Lung microvascular endothelial cell (primary cell): Measurements from ENCODE around the gene PLEKHM3. TPM values are rescaled to one million over a fixed set of nuclear protein-coding genes. Genes with fewer than 3 reads are reported as not detected.

ENCODE experiments used
- DNase-seq, 2 donors: peaks; one replicate each; pipeline versions ENCODE4 v3.0.0 to v3.0.0-alpha.2; 2010; ENCODE audit warnings: low read depth in 2 of 2
- total RNA-seq: library from RNA; depleted of rRNA; stranded (reverse); fragments of >200 nt; gene quantifications from 2 replicates; pipeline ENCODE4 v1.2.1, GENCODE V29; 2014

Gene PLEKHM3
- total RNA-seq, 1 donor from 2014 or later: 16.5 TPM

- no peak for DNase-seq
Measured at GRCh38 chr2:207863345-207863744, 162.0 kb downstream of the PLEKHM3 start.

GRCh38 chr2:207861789-207862188 is 163.5 kb downstream of the PLEKHM3 start:
- DNase-seq: no peak

- DNase-seq: no peak
Measured at GRCh38 chr2:207860685-207861084, 164.6 kb downstream of the PLEKHM3 start.

- no peak for DNase-seq
Measured at GRCh38 chr2:207855591-207855990, 169.7 kb downstream of the PLEKHM3 start.

GRCh38 chr2:207854484-207855440 is 170.6 kb downstream of the PLEKHM3 start:
- no peak for DNase-seq

GRCh38 chr2:207852791-207853190 is 172.5 kb downstream of the PLEKHM3 start:
- no peak for DNase-seq

- no peak for DNase-seq
Measured at GRCh38 chr2:207849443-207849842, 175.9 kb downstream of the PLEKHM3 start.

GRCh38 chr2:207848545-207848928 is 176.8 kb downstream of the PLEKHM3 start:
- DNase-seq: no peak

- DNase-seq: peak; percentile 81 to 86
Measured at GRCh38 chr2:207847807-207848544, 177.4 kb downstream of the PLEKHM3 start.

- no peak for DNase-seq
Measured at GRCh38 chr2:207847098-207847806, 178.1 kb downstream of the PLEKHM3 start.

- no peak for DNase-seq
Measured at GRCh38 chr2:207845202-207845864, 180.0 kb downstream of the PLEKHM3 start.

- DNase-seq: no peak
Measured at GRCh38 chr2:207844648-207845047, 180.7 kb downstream of the PLEKHM3 start.

- no peak for DNase-seq
Measured at GRCh38 chr2:207840101-207840500, 185.2 kb downstream of the PLEKHM3 start.

- DNase-seq: no peak
Measured at GRCh38 chr2:207839575-207839974, 185.8 kb downstream of the PLEKHM3 start.

GRCh38 chr2:207839028-207839427 is 186.3 kb downstream of the PLEKHM3 start:
- DNase-seq: no peak

GRCh38 chr2:207836521-207837133 is 188.7 kb downstream of the PLEKHM3 start:
- DNase-seq: peak in 1 of 2 donors; percentile 21

GRCh38 chr2:207835805-207836204 is 189.5 kb downstream of the PLEKHM3 start:
- no peak for DNase-seq

GRCh38 chr2:207833251-207833751 is 192.0 kb downstream of the PLEKHM3 start:
- DNase-seq: no peak

GRCh38 chr2:207831584-207832248 is 193.6 kb downstream of the PLEKHM3 start:
- no peak for DNase-seq

- no peak for DNase-seq
Measured at GRCh38 chr2:207830778-207831438, 194.4 kb downstream of the PLEKHM3 start.
